ENCODE data around the gene STXBP2. TPM values are rescaled to one million over a fixed set of nuclear protein-coding genes. Genes with fewer than 3 reads are reported as not detected.

The STXBP2 gene
- 37.0 and 76.3 TPM in 2 replicates for total RNA-seq

DNA sequence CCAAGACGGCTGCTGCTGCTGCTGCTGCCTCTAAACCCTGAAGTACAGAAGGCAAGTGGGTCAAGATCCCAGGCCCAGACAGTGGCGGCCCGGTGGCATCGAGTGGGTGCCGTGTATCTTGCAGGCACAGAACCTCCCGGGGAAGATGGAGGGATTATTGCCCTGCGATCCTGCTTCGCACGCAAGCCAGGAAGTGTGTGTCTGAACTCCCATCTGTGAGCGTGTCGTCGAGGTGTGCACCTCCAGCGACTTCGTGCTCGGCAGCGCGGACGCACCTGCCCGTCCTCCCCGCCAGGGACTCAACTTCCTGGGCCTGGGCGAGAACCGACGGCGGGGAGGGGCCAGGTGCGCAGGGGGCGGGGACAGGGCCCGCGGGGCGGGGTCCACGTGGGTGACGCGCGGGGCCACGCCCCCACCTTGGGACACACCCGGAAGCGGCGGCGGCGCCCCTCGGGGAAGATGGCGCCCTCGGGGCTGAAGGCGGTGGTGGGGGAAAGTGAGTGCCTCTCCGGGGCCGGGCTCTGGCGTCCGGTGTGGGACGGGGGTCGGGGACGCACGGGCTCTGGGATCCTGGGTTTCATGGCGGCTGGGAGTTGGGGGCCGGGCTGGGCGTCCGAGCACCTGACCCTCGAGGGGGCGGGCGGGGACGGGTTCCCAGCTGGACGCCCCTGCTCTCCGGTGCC is at the start of gene STXBP2:
Gene STXBP2 (plus strand): TSS at position 420 of the 683 bp plus-strand sequence. CDS start 40 bp downstream, at position 460.

DNA sequence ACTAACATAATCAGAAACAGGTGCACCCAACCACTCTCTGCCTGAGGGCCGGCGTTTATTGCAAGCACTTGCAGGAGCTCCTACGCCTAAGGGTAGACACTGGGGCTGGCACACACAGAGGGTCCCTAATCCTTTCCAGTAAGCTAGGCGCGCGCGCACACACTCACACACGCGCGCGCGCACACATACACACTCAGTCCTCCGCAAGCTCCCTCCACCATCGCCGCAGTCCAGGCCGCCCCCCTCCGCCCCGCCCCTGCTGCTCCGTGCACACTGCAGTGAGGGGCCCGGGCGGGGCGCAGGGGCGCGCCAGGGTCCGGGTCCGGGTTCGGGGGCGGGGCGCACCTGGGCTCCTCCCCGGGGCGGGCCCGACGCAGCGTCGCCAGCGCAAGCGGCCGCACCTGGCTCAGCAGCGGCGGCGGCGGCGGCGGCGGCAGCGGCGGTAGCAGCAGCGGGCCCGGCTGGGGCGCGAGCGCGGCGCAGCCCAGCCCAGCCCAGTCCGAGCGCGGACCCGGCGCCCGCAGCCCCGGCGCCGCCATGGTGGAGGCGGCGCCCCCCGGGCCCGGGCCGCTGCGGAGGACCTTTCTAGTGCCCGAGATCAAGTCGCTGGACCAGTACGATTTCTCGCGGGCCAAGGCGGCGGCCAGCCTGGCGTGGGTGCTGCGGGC is 41.3 kb upstream of the STXBP2 start, which contains the start of gene CAMSAP3:
Gene CAMSAP3 (plus strand): TSS at position 398 of the 668 bp plus-strand sequence. CDS start 140 bp downstream, at position 538.

DNA sequence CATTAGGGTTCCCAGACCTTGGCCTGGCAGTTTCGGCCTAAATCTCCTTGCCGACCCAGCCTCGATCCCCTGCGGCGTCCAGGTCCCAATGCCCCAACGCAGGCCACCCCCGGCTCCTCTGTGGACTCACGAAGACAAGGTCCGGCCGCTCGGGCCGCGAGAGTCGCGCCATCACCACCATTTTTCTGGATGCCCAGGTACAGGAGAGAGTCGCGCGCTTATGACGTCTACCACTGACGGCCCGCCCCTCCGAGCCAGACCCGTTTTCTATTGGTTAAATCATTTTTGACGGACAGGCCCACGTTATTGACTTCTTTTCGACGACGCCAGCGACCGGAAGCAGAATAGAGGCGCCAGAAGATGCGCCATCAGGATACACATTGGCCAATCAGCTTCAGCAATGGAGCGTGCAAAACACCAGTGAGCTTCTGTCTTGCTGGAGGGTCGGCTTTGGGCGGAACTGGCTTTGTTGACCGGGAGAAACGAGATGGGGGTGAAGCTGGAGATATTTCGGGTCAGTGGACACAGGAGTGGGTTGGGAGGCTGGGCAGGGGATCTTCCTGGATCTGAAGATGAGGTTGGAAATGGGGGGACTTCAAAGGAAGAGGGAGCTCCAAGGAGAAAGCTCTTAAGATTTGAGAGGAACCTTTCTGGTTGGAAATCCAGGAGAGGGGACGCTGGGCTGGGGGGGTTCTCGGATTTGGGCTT is 7.4 kb upstream of the STXBP2 start, which contains the start of the genes PET100 and XAB2:
Gene PET100 (plus strand): TSS at position 447 of the 708 bp plus-strand sequence. CDS start 41 bp downstream, at position 488.
Gene XAB2 (minus strand): TSS at position 199 of the 708 bp plus-strand sequence. CDS start 18 bp downstream, at position 181.

DNA sequence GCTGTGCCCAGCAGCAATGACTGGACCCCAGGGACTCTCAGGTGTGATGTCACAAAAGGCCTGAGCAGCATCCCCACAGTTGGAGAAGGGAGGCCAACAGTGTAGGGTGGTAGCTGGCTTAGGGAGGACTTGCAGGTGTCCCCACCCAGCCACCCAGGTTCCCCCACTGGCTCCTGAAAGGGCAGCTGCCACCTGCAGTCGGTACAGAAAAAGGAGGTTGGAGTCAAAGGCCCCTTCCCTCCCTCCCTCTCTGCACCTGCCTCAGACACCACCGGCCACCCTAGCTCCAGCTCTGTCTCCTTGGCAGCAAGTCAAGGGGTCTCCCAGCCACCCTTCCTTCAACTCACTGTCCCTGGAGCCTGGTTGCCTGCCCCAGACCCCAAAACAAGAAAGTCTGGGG is 3.2 kb upstream of the STXBP2 start, which contains the start of gene PCP2:
Gene PCP2 (minus strand): TSS at position 22 of the 400 bp plus-strand sequence. CDS start 262 bp downstream, outside the sequence.

DNA sequence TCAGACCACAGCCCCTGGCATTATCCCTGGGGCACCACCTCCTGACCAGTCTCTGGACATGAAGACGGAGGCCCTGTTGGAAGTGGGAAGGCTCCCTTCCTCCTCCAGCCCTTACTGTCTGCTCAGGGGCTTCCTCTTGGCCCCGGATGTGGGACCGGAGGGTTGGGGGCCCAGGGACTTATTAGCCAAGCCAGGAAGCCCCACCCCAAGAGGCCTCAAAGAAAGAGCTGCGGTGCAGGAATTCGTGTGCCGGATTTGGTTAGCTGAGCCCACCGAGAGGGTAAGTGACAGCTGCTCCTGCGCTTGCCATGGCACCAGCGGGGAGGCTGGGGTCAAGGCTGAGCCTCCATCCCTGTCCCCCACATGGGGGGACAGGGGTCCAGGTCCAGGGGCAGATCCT is 31.9 kb downstream of the STXBP2 start, which contains the start of gene RETN:
Gene RETN (plus strand): TSS at position 208 of the 400 bp plus-strand sequence. CDS start 278 bp downstream, outside the sequence.

DNA sequence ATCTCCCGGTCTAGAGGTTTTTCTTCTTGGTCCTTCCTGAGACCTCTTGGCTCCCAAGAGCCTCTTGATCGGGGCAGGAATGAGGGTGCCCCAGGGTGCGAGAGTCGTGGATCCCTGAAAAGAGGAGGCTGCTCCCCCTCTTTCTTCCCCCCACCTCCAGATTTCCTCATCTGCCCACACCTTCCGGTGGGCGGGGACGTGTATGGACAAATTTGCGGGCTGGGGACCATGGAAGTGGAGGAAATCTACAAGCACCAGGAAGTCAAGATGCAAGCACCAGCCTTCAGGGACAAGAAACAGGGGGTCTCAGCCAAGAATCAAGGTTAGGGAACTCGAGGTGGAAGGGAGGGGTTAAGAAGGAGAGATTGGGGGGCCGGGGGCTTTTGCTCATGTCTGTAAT is 39.9 kb downstream of the STXBP2 start, which contains the start of gene MCEMP1:
Gene MCEMP1 (plus strand): TSS at position 237 of the 400 bp plus-strand sequence. CDS start 31 bp downstream, at position 268.

DNA sequence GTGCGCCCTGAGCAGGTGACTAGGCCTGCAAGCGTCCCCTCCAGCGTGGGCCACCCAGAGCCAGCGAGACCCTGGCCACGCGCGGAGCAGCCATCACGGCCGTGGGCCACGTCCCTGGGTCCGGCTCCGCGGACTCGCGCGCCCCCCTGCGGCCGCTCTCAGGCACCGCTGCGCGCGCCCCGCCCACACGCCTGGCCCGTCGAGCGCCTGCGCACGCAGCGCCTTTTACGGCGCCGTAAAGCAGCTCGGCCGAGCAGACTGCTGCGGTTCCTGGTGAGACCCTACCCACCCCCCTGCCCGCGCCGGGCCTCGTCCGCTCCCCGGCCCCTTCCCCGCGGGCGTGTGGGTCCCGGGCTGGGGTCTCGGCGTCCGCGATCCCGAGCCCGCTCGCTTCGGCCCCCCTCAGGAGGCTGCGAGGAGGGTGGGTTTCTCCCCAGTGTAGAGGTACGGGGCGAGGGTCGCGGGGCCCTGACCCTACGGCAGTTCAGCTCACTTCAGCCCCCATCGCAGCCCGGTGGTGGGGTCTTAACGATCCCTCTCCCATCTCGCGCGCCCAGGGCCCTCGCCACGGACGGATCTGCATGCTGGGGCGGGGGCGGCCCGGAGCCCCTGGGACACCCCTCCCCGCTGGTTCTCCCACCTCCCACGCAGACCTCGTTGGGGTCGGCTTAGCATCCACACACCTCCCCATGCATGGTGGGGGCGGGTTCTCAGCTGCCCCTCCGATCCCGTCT is 43.9 kb downstream of the STXBP2 start, which contains the start of gene TRAPPC5:
Gene TRAPPC5 (plus strand): TSS at position 228 of the 734 bp plus-strand sequence. CDS start 1,421 bp downstream, outside the sequence.

Other genes starting within 250 kb of the STXBP2 start
- 3.9 and 9.5 TPM in 2 replicates for gene PEX11G, start 148.1 kb upstream of the STXBP2 start, total RNA-seq
- gene ZNF358, start 121.0 kb upstream of the STXBP2 start, total RNA-seq, result 48.2 and 95.7 TPM in 2 replicates
- gene MCOLN1, start 114.5 kb upstream of the STXBP2 start, total RNA-seq, result 7.9 and 12.4 TPM in 2 replicates
- gene PNPLA6, start 101.4 kb upstream of the STXBP2 start, total RNA-seq, result 119 and 204 TPM in 2 replicates
- gene CAMSAP3, start 41.2 kb upstream of the STXBP2 start, total RNA-seq, result 2.3 and 3.8 TPM in 2 replicates
- 43.3 and 61.1 TPM in 2 replicates for gene XAB2, start 7.6 kb upstream of the STXBP2 start, total RNA-seq
- gene PET100, start 7.3 kb upstream of the STXBP2 start, total RNA-seq, result 14.0 and 27.0 TPM in 2 replicates
- 1.4 TPM in 1 of 2 replicates, not detected in the other for gene PCP2, start 3.4 kb upstream of the STXBP2 start, total RNA-seq
- not detected in 2 replicates for gene RETN, start 31.9 kb downstream of the STXBP2 start, total RNA-seq
- not detected in 2 replicates for gene MCEMP1, start 40.0 kb downstream of the STXBP2 start, total RNA-seq
- 114 and 143 TPM in 2 replicates for gene TRAPPC5, start 43.7 kb downstream of the STXBP2 start, total RNA-seq
- gene FCER2, start 65.0 kb downstream of the STXBP2 start, total RNA-seq, result not detected in 2 replicates
- gene CLEC4G, start 95.0 kb downstream of the STXBP2 start, total RNA-seq, result not detected in 2 replicates
- not detected in 2 replicates for gene CD209, start 110.4 kb downstream of the STXBP2 start, total RNA-seq
- gene CLEC4M, start 126.1 kb downstream of the STXBP2 start, total RNA-seq, result not detected in 2 replicates
- 10.4 and 17.5 TPM in 2 replicates for gene EVI5L, start 193.1 kb downstream of the STXBP2 start, total RNA-seq
- gene PRR36, start 237.3 kb downstream of the STXBP2 start, total RNA-seq, result 0.65 and 1.0 TPM in 2 replicates

All from mesangial cell (primary cell).